SH-SY5Y (cell line): Measurements from ENCODE around the gene GABRA5.

Experiments
- GATA2 ChIP-seq: IDR thresholded peaks from 2 replicates; pipeline ENCODE4 v1.6.1; 2011; ENCODE audit warnings: mild to moderate bottlenecking, low read depth, low read length
- GATA3 ChIP-seq: IDR thresholded peaks from 2 replicates; pipeline ENCODE4 v1.6.1; 2011; ENCODE audit warnings: low read depth, mild to moderate bottlenecking, low read length, moderate library complexity

DNA sequence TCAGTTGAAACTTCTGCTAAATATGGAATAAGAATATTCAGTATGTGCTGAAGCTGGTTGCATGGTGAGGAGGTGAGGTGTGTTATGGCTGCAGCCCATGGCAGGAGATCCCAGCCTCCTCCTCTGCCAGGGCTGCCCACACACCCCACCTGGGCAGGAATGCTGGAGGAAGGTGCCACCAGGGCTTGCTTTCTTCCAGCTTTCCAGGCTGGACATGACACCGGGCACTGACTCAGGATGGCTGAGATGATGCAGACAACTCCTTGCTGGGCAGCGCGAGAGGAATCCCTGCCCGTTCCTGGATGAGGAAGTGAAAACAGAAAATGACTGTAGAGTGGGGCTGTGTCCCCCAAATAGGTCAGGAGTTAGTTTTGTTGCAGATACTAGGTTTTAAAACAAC is 118.2 kb downstream of the GABRA5 start:
- TF ChIP-seq GATA3 (no peak), GATA2 (no peak)
